Neural progenitor cell (in vitro differentiated cells): ENCODE measurements around the gene KRT8.

Experiments
- EZH2 ChIP-seq: fragments of 200-600 bp; sonication (generic); IDR thresholded peaks from 2 replicates; pipeline ENCODE4 v1.6.1; 2017; ENCODE audit warnings: antibody characterized with exemption, mild to moderate bottlenecking, moderate library complexity
- TF ChIP-seq, protein P1 (sequence below): fragments of 200-600 bp; sonication (generic); IDR thresholded peaks from 2 replicates; pipeline ENCODE4 v1.5.1; 2017; ENCODE audit warnings: antibody characterized with exemption, mild to moderate bottlenecking

DNA sequence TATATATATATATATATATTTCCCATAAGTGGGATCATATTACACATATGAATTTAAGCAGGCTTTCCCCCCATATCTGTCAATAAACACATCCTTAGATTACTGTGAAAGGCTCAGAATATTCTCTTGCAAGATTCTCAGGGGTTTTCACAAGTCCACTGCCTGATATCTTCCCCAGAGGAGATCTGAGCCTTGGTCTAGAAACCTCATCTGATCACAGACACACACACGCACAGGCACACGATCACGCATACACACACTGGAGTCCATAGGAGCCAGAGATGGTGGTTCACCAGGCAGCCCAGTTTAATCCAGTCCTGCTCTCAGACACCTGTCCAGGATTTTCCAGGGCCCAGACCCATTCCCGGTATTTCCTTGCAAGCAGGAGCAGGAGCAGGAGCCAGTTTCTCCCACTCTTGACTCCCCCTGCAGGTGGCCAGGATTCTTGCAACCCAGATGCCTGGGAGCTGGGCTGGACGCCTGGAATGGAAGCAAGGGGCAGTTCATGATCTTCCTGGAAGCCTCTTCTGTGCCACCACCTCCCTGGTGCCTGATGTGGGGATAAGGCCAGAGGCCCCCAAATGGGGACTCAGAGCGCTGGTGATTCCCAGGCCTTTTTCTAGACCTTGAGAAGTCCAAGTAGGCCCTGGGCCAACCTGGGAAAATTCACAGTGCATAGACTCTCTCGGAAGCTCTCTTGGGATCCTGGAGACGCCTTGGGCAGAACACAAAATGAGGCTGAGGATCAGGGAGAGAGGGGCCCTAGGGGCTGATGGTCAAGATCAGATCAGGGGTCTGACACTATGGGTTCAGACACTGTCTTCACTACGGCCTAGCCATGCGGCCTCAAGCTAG, 39.6 kb downstream of the KRT8 start:
- peak; percentile 32 for TF ChIP-seq EZH2
- TF ChIP-seq, protein P1, sequence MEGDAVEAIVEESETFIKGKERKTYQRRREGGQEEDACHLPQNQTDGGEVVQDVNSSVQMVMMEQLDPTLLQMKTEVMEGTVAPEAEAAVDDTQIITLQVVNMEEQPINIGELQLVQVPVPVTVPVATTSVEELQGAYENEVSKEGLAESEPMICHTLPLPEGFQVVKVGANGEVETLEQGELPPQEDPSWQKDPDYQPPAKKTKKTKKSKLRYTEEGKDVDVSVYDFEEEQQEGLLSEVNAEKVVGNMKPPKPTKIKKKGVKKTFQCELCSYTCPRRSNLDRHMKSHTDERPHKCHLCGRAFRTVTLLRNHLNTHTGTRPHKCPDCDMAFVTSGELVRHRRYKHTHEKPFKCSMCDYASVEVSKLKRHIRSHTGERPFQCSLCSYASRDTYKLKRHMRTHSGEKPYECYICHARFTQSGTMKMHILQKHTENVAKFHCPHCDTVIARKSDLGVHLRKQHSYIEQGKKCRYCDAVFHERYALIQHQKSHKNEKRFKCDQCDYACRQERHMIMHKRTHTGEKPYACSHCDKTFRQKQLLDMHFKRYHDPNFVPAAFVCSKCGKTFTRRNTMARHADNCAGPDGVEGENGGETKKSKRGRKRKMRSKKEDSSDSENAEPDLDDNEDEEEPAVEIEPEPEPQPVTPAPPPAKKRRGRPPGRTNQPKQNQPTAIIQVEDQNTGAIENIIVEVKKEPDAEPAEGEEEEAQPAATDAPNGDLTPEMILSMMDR, result peak; percentile 91
